Measurements from ENCODE around the gene ADCY9. TPM values are rescaled to one million over a fixed set of nuclear protein-coding genes. Genes with fewer than 3 reads are reported as not detected.

The ADCY9 gene
- total and polyA plus RNA-seq, 2 experiments from 2014 or later: 2.2 to 18.3 TPM

GRCh38 chr16:4147236-4147635 is 31.0 kb upstream of the ADCY9 start (continued):
- TF ChIP-seq ZNF462 (CRISPR knock-in tag; IDR thresholded peaks at IDR 0.05) (no peak), CREB1 (CRISPR knock-in tag; IDR thresholded peaks at IDR 0.05; ENCODE audit: low read depth) (no peak)

- Mint-ChIP-seq H3K27ac (no peak overlapping the region), H3K27me3 (ENCODE audit: insufficient read depth, low read depth, poor library complexity) (peaks cover 4% of the 10 kb centered on the region), H3K4me3 (no peak overlapping the region), H3K9me3 (peaks cover 10% of the 10 kb centered on the region), H3K4me1 (no peaks in the 10 kb centered on the region), H3K36me3 (ENCODE audit: low read depth) (no peaks in the 10 kb centered on the region)
- Histone ChIP-seq H3F3A (replicated peaks; ENCODE audit: low read depth) (no peaks in the 10 kb centered on the region), H3K27me3 (ENCODE audit: insufficient read depth) (no peaks in the 10 kb centered on the region), H3K4me1 (ENCODE audit: insufficient read depth) (no peaks in the 10 kb centered on the region), H3K4me3 (no peak overlapping the region), H4K20me1 (replicated peaks; ENCODE audit: insufficient read depth) (no peaks in the 10 kb centered on the region), H3K27ac (ENCODE audit: low read depth) (no peak overlapping the region), H3K36me3 (ENCODE audit: insufficient read depth) (no peaks in the 10 kb centered on the region), H3K4me2 (no peak overlapping the region), H2AFZ (no peak overlapping the region), H3K79me2 (replicated peaks; ENCODE audit: insufficient read depth) (no peaks in the 10 kb centered on the region), H3K9me2 (ENCODE audit: insufficient read depth) (no peaks in the 10 kb centered on the region)
- ATAC-seq (no peak), DNase-seq (ENCODE audit: low spot score) (no peak)
- TF ChIP-seq ZNF462 (CRISPR knock-in tag; IDR thresholded peaks at IDR 0.05) (no peak), ZNF331 (CRISPR knock-in tag; IDR thresholded peaks at IDR 0.05; ENCODE audit: low read depth) (no peak), EZH2phosphoT487 (IDR thresholded peaks at IDR 0.05; ENCODE audit: unreplicated experiment) (no peak), REST (IDR thresholded peaks at IDR 0.05; ENCODE audit: unreplicated experiment) (no peak), EZH2 (IDR thresholded peaks at IDR 0.05; ENCODE audit: low read depth, unreplicated experiment) (no peak)
These were observed 26.0 kb upstream of the ADCY9 start for GRCh38 chr16:4142268-4142667.

Data from GM23338 (cell line).